Measurements from ENCODE around the gene RBM18. TPM values are rescaled to one million over a fixed set of nuclear protein-coding genes. Genes with fewer than 3 reads are reported as not detected.

RBM18 gene
- total and polyA plus RNA-seq, 2 donors (not counting 1 experiment from before 2014, with no cell fraction given), result 9.7 to 12.4 TPM

DNA sequence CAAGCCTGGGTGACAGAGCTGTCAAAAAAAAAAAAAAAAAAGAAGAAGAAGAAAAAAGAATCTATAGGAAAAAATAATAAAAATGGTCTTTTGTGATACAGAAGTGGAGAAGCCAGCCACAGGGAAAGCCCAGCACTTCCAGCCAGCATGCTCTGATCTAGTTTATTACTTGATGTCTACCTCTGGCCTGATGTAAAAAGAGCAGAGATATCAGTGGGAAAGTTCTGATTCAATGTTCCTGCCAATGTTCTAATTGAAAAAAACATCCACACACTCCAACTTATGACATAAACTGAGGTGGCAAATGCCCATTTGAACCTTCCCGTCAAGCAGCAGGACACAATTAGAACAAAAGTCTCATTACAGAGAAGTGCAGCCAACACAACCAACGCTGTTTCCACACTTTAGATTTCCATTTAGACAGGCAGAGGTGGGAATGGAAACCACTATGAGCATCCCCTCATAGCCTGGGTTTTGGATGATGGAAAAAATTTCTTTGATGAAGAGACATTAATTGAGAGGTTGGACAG is 5.7 kb downstream of the RBM18 start:
- no peak overlapping the region for H3K4me2 ChIP-seq (replicated peaks; ENCODE audit: low read depth, low read length, poor library complexity, severe bottlenecking)
- H3K9me3 ChIP-seq (ENCODE audit: control extremely low read depth in 1 of 3, control insufficient read depth in 2 of 3, insufficient read depth in 1 of 3, low read length in 2 of 3), result no peaks in the 10 kb centered on the region
- 100% methylated on average over 1 of the region's 2 CpGs for WGBS (ENCODE audit: insufficient coverage)
- H3K27ac ChIP-seq (ENCODE audit: low read length in 2 of 2), result no peak overlapping the region
- H3K79me2 ChIP-seq (ENCODE audit: control insufficient read depth, insufficient read depth, low read length), result peaks cover 42% of the 10 kb centered on the region
- peaks cover 10 to 12% of the 10 kb centered on the region in 2 donors for H3K4me1 ChIP-seq (ENCODE audit: control insufficient read depth in 2 of 2, insufficient read depth in 2 of 2, low read length in 2 of 2)
- no peak overlapping the region for H3K4me3 ChIP-seq (ENCODE audit: control extremely low read depth in 1 of 5, extremely low read depth in 1 of 5, insufficient read depth in 1 of 5, low read depth in 2 of 5, low read length in 4 of 5)
- peaks cover 19% of the 10 kb centered on the region for H3K4me1 Mint-ChIP-seq
- H3K27ac Mint-ChIP-seq, result no peak overlapping the region
- no peak for TF ChIP-seq EZH2 (IDR thresholded peaks at IDR 0.05; ENCODE audit: borderline replicate concordance, insufficient read depth, low read depth, low read length, poor library complexity, severe bottlenecking)
- TF ChIP-seq, protein P1, sequence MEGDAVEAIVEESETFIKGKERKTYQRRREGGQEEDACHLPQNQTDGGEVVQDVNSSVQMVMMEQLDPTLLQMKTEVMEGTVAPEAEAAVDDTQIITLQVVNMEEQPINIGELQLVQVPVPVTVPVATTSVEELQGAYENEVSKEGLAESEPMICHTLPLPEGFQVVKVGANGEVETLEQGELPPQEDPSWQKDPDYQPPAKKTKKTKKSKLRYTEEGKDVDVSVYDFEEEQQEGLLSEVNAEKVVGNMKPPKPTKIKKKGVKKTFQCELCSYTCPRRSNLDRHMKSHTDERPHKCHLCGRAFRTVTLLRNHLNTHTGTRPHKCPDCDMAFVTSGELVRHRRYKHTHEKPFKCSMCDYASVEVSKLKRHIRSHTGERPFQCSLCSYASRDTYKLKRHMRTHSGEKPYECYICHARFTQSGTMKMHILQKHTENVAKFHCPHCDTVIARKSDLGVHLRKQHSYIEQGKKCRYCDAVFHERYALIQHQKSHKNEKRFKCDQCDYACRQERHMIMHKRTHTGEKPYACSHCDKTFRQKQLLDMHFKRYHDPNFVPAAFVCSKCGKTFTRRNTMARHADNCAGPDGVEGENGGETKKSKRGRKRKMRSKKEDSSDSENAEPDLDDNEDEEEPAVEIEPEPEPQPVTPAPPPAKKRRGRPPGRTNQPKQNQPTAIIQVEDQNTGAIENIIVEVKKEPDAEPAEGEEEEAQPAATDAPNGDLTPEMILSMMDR (IDR thresholded peaks at IDR 0.05), result no peak
- ChIA-PET POLR2A (no interaction called here), CTCF (no interaction called here)
- no peak overlapping the region for H2AFZ ChIP-seq (ENCODE audit: insufficient read depth, low read depth, low read length, poor library complexity, severe bottlenecking)
- no peak for ATAC-seq (ENCODE audit: low read depth)
- no peaks in the 10 kb centered on the region for H3K27me3 ChIP-seq (replicated peaks in 1 of 4; ENCODE audit: control extremely low read depth in 1 of 4, control insufficient read depth in 3 of 4, insufficient read depth in 4 of 4, low read length in 3 of 4)
- H3K36me3 ChIP-seq (replicated peaks in 1 of 2; ENCODE audit: control extremely low read depth in 1 of 2, control insufficient read depth in 1 of 2, extremely low read depth in 1 of 2, insufficient read depth in 2 of 2, low read length in 1 of 2), result peaks cover 0 to 52% of the 10 kb centered on the region in 2 experiments
- H3K4me3 Mint-ChIP-seq, result no peak overlapping the region
- no peaks in the 10 kb centered on the region for H3K9me3 Mint-ChIP-seq (ENCODE audit: insufficient read depth)
- H3K27me3 Mint-ChIP-seq, result no peaks in the 10 kb centered on the region
- intact Hi-C loops (cut with micrococcal nuclease), result no loop called here
- no peak overlapping the region for H3K9ac ChIP-seq (ENCODE audit: low read length)
- peaks cover 3% of the 10 kb centered on the region for H4K20me1 ChIP-seq (ENCODE audit: control insufficient read depth, insufficient read depth, low read length, poor library complexity, severe bottlenecking)
- no peak for DNase-seq

DNA sequence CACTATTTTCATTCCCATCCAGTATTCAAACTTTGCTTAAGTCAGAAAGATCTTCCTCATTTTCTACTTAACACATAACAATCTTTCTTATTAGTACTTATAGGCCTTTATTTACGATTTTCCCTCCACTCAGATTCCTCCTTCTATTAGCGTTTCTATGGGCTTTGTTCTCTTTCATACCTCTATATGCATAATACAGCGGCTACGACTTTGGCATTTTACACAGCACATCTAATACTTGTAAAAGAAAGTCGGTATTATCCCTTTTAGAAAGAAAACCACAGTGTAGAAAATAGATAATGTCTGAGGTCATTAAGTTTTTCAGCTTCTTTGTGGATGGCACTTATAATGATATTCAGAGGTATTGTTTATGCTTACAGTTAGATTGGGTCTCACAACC is 8.4 kb downstream of the RBM18 start:
- H3K79me2 ChIP-seq (ENCODE audit: control insufficient read depth, insufficient read depth, low read length), result peaks cover 20% of the 10 kb centered on the region
- Mint-ChIP-seq H3K27me3 (no peaks in the 10 kb centered on the region), H3K9me3 (ENCODE audit: insufficient read depth) (no peaks in the 10 kb centered on the region), H3K4me1 (peaks cover 2% of the 10 kb centered on the region), H3K4me3 (no peak overlapping the region), H3K27ac (no peak overlapping the region)
- WGBS (ENCODE audit: insufficient coverage), result 100% methylated on average over 1 of the region's 5 CpGs
- H2AFZ ChIP-seq (ENCODE audit: insufficient read depth, low read depth, low read length, poor library complexity, severe bottlenecking), result no peak overlapping the region
- H3K27ac ChIP-seq (ENCODE audit: low read length in 2 of 2), result no peak overlapping the region
- intact Hi-C loops (cut with micrococcal nuclease), result no loop called here
- no peaks in the 10 kb centered on the region for H3K4me1 ChIP-seq (ENCODE audit: control insufficient read depth in 2 of 2, insufficient read depth in 2 of 2, low read length in 2 of 2)
- peaks cover 3% of the 10 kb centered on the region for H4K20me1 ChIP-seq (ENCODE audit: control insufficient read depth, insufficient read depth, low read length, poor library complexity, severe bottlenecking)
- CTCF ChIA-PET, result no interaction called here
- no peaks in the 10 kb centered on the region for H3K27me3 ChIP-seq (replicated peaks in 1 of 4; ENCODE audit: control extremely low read depth in 1 of 4, control insufficient read depth in 3 of 4, insufficient read depth in 4 of 4, low read length in 3 of 4)
- POLR2A ChIA-PET, result no interaction called here
- H3K9ac ChIP-seq (ENCODE audit: low read length), result no peak overlapping the region
- no peak overlapping the region for H3K4me2 ChIP-seq (replicated peaks; ENCODE audit: low read depth, low read length, poor library complexity, severe bottlenecking)
- DNase-seq (no peak), ATAC-seq (ENCODE audit: low read depth) (no peak)
- TF ChIP-seq, protein P1 (IDR thresholded peaks at IDR 0.05), result no peak
- TF ChIP-seq EZH2 (IDR thresholded peaks at IDR 0.05; ENCODE audit: borderline replicate concordance, insufficient read depth, low read depth, low read length, poor library complexity, severe bottlenecking), result no peak
- no peaks in the 10 kb centered on the region for H3K9me3 ChIP-seq (ENCODE audit: control extremely low read depth in 1 of 3, control insufficient read depth in 2 of 3, insufficient read depth in 1 of 3, low read length in 2 of 3)
- no peak overlapping the region for H3K4me3 ChIP-seq (ENCODE audit: control extremely low read depth in 1 of 5, extremely low read depth in 1 of 5, insufficient read depth in 1 of 5, low read depth in 2 of 5, low read length in 4 of 5)
- H3K36me3 ChIP-seq (replicated peaks in 1 of 2; ENCODE audit: control extremely low read depth in 1 of 2, control insufficient read depth in 1 of 2, extremely low read depth in 1 of 2, insufficient read depth in 2 of 2, low read length in 1 of 2), result peaks cover 7 to 60% of the 10 kb centered on the region in 2 experiments
